ENCODE measurements around the gene RHBDL2.
"Not testable (repeated sequence)": the region's sequence is repeated elsewhere in the genome, so short reads cannot be mapped to it uniquely, and the experiment has no call there.

The RHBDL2 gene

DNA sequence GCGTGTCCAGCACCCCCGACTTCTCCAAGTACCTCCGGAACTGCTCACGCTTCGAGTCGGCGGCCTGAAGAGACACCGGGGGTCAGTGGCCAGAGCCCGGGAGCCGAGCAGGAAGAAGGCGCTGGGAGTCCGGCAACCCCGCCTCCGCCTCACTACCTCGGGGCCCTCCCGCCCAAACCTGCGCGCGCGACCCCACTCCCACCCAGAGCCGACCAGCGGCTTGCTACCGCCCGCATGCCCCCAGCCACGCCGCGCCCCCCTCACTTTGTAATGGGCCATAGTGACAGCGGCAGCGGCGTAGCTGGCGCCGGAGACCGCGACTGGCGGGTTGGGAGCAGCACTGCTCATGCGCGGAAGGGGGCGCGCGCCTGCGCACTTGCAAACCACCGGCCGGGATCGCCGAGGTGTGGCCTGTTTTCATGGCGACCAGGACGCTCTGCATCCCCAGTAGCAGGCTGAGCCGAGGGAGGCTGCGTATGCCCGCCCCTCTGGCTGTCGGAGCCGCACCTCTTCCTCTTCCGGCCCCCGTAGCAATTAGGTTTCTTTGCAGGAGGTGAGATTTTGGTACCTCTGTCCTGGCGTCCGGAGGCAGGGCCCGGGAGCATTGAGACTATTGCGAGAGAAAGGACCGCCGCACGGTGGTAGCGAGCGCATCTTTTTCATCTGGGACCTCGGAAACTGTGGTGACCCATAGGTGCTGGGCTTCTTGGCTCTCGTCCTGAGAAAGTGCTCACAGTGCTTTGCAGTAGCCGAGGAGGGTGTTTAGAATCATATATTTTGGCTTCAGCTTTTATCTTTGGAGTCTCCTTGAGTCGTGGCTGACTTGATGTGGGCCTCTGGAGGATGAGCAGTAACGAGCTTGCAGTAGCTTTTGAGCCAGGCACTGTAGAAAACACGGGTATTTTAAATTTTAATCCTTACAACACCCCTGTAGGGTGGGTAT is 68.3 kb downstream of the RHBDL2 start, which contains the start of gene MYCBP:
Gene MYCBP, minus strand, starts transcription at position 322 of the 943 bp plus-strand sequence. Its CDS starts 43 bp downstream, at position 279.
- peak; percentile 95 to 96 for DNase-seq

DNA sequence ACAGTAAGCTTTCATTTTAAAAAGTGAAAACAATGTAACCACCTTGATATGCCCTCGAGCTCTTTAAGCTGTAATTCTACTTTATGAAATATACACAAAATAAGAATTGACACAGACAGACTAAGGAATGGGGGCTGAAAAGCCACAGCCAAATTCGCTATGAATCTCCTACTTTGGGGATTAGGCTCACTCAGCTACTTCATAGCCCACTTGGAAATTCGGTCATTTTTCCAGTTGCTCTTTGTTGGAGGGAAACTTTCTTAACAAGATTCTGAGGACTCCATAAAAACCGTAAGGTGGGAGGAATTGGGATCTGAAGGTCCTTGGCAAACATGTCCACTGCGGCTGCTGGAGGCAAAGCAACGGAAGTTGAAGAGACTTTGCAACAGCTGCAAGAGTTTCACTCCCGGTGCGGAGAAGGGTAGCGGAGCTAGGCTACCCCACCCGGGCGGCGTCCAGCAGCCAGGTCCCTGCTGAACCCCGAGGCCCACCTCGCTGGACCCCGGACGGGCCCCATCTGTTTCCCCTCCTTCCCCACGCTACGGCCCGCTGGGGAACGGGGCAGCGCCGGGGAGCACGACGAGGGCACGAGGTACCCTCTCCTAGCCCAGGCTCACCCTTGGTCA is 69.1 kb downstream of the RHBDL2 start:
- peak; percentile 15 to 16 for DNase-seq

DNA sequence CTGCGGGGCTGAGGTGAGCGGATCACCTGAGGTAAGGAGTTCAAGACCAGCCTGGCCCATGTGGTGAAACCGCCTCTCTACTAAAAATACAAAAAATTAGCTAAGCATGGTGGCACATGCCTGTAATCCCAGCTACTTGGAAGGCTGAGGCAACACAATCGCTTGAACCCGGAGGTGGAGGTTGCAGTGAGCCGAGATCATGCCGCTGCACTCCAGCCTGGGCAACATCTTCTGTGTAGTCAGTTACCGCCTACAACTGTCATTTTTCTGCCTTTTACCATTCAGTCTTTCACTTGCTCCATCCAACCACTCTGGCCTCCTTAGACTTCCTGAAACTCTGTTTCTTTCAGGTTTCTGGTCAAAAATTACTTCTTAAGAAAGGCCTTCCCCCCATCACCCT is 70.6 kb downstream of the RHBDL2 start:
- DNase-seq: no peak

DNA sequence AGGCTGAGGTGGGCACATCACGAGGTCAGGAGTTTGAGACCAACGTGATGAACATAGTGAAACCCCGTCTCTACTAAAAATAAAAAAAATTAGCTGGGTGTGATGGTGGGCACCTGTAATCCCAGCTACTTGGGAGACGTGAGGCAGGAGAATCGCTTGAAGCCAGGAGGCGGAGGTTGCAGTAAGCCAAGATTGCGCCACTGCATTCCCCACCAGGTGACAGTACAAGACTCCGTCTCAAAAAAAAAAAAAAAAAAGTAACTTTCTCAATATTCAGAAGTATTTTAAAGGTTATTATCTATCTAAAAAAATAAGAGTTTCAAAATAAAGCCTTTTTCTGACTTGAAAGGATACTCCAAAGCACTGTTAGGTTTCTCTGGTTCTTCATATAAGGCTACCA is 74.4 kb downstream of the RHBDL2 start:
- no peak for DNase-seq

DNA sequence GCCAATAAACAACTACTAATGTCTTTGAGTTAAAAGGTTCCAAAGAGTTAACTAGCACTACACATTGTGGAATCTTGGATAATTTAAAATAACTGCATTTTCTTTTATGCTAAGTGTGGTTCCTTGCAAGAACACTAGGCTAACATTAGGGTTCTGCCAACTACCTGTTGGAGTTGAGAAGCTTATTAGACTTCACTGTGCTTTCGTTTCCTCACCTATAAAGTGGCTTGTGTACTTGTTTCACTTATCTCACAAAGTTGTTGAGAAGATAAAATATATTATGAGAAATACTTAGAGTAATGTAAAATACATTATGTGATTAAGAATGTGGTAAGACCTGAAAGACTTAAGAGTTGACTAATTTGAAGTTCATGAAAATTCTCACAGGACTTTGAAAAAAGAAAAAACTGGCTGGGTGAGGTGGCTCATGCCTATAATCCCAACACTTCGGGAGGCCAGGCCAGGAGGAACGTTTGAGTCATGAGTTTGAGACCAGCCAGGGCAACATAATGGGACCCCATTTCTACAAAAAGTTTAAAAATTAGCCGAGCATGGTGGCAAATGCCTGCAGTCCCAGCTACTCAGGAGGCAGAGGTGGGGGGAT is 76.4 kb downstream of the RHBDL2 start:
- DNase-seq: no peak

DNA sequence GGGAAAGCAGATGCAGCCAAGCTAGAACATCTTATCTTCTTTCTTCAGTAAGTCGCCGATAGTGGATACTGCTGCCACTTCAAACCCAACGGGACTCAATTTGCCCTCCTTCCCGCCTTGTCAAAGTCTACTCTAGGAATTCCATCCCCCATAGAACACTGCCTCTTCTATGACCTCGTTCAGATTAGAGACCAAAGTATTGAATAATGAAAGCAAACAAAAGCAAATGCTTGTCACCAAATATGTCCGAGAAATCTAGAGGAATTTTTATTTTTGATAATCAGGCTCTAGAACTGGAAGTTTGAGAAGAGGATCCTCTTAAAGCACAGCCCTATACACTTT is 81.2 kb downstream of the RHBDL2 start:
- no peak for DNase-seq

DNA sequence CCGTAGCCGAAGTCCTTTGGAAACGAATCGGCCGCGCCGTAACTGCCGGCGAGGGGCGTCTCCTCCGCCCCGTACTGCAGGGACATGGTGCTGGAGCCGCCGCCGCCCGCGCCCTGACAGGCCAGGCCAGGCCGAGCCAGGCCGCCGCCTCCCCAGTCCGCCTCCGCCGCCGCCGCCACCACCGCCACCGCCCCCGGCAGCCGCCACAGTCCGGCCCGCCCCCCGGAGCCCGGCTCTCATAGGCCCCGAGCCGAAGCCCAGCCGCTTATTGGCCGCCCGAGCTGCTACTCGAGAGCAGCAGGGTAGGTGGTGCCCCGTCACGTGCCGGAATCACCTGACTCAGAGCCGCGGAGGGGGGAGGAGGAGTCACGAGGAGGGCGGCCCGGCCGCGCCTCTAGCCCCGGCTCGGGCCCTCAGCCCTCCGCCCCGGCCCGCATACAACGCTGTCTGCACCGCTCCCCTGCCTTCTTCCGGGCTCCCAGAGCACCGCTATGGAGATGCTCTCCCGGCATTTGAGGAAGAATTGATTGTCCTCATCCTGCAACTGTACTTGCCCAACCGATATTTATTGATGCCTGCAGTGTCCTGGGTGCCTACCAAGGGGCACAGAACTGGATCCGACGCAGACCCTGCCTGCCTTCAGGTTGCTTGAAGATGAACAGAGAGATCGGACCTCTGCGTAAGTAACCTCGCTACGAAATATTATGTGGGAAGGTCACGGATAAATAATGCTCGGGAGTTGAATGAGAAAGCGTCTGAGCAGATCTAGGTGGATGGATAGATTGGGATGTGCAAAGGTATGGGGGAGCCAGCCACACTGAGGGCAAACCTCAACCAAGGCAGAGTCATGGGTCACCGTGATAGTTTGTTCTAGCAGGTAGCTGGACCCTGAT is 81.8 kb downstream of the RHBDL2 start, which contains the start of gene RRAGC:
Gene RRAGC, minus strand, starts transcription at position 212 of the 893 bp plus-strand sequence. Its CDS starts 126 bp downstream, at position 86.
- peak; percentile 97 for DNase-seq

DNA sequence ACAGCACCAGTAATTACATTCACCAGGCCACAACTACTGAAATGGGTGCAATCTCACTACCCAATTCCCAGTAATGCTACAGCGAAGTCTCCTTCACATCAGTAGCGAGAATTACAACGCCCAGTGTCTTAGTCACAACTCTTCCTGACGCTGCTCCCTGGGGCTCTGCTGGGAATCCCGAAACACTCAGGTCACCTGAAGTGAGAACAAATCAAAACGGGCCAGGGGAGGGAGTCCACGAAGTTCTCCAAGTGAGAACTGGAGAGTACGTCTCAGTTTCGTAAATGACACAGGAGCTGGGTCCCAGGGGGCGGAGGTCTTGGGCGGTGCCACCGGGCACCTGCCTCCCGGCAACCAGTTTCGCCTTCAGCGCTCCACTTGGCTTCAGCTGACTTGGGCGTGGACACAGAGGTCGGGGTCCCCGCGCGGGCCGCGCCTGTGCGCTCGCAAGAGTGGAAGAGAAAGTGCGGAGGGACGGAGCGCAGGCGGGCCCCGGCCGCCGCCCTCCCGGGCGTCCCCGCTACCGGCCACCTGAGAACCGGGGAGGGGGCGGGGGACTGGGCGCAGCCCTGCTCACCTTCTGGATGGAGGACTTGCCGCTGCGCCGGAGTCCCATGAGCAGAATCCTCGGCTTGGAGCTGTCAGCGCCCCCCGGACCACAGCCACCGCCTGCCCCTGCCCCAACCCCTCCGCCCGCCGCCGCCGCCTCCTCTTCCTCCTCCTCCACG is 82.6 kb downstream of the RHBDL2 start:
- peak; percentile 38 to 51 for DNase-seq

DNA sequence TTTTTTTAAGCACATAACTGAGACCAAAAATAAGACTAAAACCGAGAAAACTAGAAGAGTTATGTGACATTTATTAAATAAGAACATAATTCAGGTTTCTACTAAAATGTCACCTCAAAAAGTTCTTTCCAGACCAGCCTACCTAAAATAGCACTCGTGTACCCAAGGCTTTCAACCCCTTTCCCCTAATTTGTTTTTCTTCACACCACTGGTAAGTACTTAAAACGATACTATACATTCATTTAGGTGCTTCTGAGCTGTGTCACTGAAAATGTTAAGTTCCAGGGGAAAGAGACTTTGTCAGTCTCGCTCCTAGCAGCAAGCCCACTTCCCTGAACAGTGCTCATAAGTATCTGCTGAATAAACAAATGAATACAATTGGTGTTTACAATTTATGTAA is 88.8 kb downstream of the RHBDL2 start:
- no peak for DNase-seq

DNA sequence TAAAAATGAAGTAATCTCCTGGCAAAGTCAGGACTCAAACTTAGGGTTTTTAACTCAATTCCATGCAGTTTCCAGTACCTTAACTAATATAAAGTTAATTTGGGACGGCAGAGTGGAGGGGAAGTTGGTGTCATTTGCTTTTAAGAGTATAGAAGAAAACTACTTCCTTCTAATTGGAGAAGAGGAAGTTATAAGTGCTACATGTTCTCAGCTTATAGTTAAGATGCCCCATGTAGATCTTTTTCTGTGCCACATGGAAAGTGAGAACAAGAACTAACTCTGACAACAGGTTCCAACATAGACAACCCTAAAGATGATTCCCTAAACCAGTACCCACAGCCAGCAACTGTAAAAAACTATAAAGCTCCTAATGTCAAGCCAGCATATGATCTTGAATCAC is 93.6 kb downstream of the RHBDL2 start:
- no peak for DNase-seq

DNA sequence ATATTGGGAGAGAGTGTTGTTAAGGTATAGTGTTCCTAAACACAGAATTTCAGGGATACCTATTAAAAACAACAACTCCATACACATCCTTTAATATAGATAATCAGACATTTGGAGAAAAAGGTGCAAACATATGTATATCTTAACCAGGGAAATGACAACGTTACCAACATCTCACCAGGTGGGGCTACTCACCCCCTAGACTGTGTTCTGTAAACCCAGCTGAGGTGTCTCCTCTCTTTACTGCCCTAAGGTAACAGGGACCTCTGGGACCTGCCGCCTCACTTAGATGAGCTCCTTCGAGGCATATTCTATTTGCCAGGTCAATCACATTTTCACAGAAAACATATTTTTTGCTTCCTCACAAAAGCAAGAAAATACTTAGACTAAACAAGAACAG is 95.4 kb downstream of the RHBDL2 start:
- DNase-seq: no peak

DNA sequence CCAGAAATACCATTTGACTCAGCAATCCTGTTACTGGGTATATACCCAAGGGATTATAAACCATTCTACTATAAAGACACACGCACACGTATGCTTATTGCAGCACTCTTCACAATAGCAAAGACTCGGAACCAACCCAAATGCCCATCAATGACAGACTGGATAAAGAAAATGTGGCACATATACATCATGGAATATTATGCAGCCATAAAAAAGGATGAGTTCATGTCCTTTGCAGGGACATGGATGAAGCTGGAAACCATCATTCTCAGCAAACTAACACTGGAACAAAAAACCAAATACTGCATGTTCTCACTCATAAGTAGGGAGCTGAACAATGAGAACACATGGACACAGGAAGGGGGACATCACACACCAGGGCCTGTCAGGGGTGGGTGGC is 96.5 kb downstream of the RHBDL2 start:
- not testable (repeated sequence) for DNase-seq

DNA sequence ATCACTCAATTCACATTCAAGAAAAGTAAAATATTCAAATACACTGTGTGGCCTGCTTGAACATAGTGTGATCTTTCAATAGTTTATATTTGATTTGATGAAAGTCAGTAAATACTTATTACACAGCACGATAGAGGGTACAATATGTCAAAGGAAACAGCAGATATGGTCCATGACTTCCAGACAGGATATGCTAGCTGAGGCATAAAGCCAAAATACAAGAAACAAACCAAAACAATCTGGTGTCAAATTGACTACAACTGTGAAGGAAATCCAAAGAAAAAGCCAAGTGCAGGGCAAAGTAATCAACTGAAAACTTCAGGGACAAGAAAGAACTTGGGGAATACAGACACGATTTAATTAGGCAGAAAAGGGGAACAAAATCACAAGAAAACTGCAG is 101.3 kb downstream of the RHBDL2 start:
- no peak for DNase-seq

DNA sequence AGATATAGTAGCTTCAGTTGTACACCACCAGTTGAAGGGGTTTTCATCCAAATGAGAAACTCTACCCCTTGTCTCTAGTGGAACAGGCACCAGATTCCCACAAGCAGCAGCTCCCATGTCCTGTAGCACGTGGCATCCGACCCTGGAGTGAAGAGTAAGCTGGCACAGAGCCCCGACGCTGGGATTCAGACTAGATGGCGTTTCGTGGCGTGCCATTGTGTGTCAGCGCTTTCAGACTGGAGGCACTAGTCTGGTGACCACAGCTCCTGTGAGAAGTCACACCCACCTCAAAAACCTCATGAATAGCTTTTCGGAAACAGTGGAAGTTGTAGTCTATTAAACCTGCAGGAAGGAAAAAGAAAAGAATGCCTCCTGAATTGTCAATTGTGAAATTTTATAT is 102.3 kb downstream of the RHBDL2 start:
- DNase-seq: no peak

DNA sequence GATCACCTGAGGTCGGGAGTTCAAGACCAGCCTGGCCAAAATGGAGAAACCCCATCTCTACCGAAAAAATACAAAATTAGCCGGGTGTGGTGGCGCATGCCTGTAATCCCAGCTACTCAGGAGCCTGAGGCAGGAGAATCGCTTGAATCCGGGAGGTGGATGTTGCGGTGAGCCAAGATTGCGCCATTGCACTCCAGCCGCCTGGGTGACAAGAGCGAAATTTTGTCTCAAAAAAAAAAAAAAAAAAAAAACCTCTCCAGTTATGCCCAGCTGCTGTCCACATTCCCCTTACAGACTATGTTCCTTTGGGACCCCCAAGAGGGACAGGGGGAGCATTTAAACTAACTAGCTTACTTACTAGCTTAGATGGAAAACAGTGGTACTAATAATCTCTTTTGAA is 105.3 kb downstream of the RHBDL2 start:
- not testable (repeated sequence) for DNase-seq
